Keratinocyte (primary cell): Measurements from ENCODE around the gene CEP85L. TPM values are rescaled to one million over a fixed set of nuclear protein-coding genes. Genes with fewer than 3 reads are reported as not detected.

Experiments
- DNase-seq: peaks from one replicate; pipeline ENCODE4 v3.0.0-alpha.2; 2011; ENCODE audit warnings: low read depth, missing footprints, low spot score
- FAIRE-seq: peaks from 2 replicates; lab custom pipeline; 2011; peaks lifted over from hg19 to GRCh38; lab: Jason Lieb, UNC
- H2AFZ ChIP-seq: 2 replicates; pipeline ENCODE4 v1.6.0; 2012; ENCODE audit warnings: low read length, control low read depth, inconsistent platforms; ENCODE audit not compliant: control insufficient read depth
- H3K27ac ChIP-seq: 2 replicates; pipeline ENCODE4 v1.5.1; 2011; ENCODE audit warnings: low read length; ENCODE audit not compliant: control insufficient read depth, insufficient read depth
- H3K27me3 ChIP-seq: 3 replicates; pipeline ENCODE4 v1.6.0; 2011; ENCODE audit warnings: low read length; ENCODE audit not compliant: control insufficient read depth, insufficient read depth; ENCODE audit errors: extremely low read depth
- H3K36me3 ChIP-seq, 2 experiments: 2 replicates in 1 of 2; 3 replicates in 1 of 2; pipeline ENCODE4 v1.5.1; 2011; ENCODE audit warnings: low read length in 2 of 2, mild to moderate bottlenecking in 1 of 2; ENCODE audit not compliant: control insufficient read depth in 2 of 2, insufficient read depth in 2 of 2; ENCODE audit errors: extremely low read depth in 1 of 2
- H3K4me1 ChIP-seq: 3 replicates; pipeline ENCODE4 v1.5.1; 2011; ENCODE audit warnings: low read length; ENCODE audit not compliant: control insufficient read depth, insufficient read depth; ENCODE audit errors: extremely low read depth
- H3K4me2 ChIP-seq: 3 replicates; pipeline ENCODE4 v1.6.0; 2011; ENCODE audit warnings: low read depth, low read length; ENCODE audit not compliant: control insufficient read depth, insufficient read depth; ENCODE audit errors: extremely low read depth
- H3K4me3 ChIP-seq, 3 experiments: fragments of 200-600 bp in 1 of 3; sonication (generic) in 1 of 3; 2 replicates in 2 of 3; 3 replicates in 1 of 3; pipeline ENCODE4 v1.5.1; 2011 to 2016; ENCODE audit warnings: low read length in 3 of 3, mild to moderate bottlenecking in 3 of 3, control low read depth in 2 of 3, inconsistent platforms in 1 of 3, low read depth in 1 of 3, mixed read lengths in 1 of 3, mixed run types in 1 of 3, moderate library complexity in 1 of 3; ENCODE audit not compliant: control insufficient read depth in 2 of 3, insufficient read depth in 2 of 3; ENCODE audit errors: extremely low read depth in 1 of 3
- H3K79me2 ChIP-seq: 2 replicates; pipeline ENCODE4 v1.6.0; 2012; ENCODE audit warnings: low read length; ENCODE audit not compliant: control insufficient read depth, insufficient read depth
- H3K9ac ChIP-seq: 3 replicates; pipeline ENCODE4 v1.6.0; 2011; ENCODE audit warnings: low read length; ENCODE audit not compliant: control insufficient read depth, insufficient read depth; ENCODE audit errors: extremely low read depth
- H3K9me1 ChIP-seq: 3 replicates; pipeline ENCODE4 v1.6.0; 2011; ENCODE audit warnings: low read length; ENCODE audit not compliant: control insufficient read depth, insufficient read depth; ENCODE audit errors: extremely low read depth
- H3K9me3 ChIP-seq: 2 replicates; pipeline ENCODE4 v1.5.1; 2012; ENCODE audit warnings: low read depth, low read length; ENCODE audit not compliant: control insufficient read depth
- H4K20me1 ChIP-seq: 3 replicates; pipeline ENCODE4 v1.6.0; 2011; ENCODE audit warnings: low read length; ENCODE audit not compliant: control insufficient read depth, insufficient read depth; ENCODE audit errors: extremely low read depth
- EZH2 ChIP-seq: IDR thresholded peaks from one replicate; pipeline ENCODE4 v1.6.1; 2012; ENCODE audit warnings: inconsistent platforms, mild to moderate bottlenecking, low read length, moderate library complexity
- dilution Hi-C: fragments of 300-500 bp; cut with MboI; formaldehyde crosslinking; loops from one replicate; pipeline ENCODE4 v1.7.0; 2020; ENCODE audit warnings: low sequenced_read_pairs; ENCODE audit not compliant: extremely low pct_ligation_motif_present
- polyA plus RNA-seq, 5 experiments: library from polyadenylated mRNA; depleted of rRNA in 3 of 5; stranded (reverse) in 3 of 5; stranded (forward) in 1 of 5; unstranded in 1 of 5; fragments of >200 nt; gene quantifications; 1 replicate in 1 of 5; 2 replicates in 3 of 5; 3 replicates in 1 of 5; pipeline versions ENCODE4 v1.2.1 to v1.2.3, GENCODE V29; 2011 to 2012; ENCODE audit warnings: missing spikeins in 2 of 5, low read depth in 1 of 5, low replicate concordance in 1 of 5
- TF ChIP-seq, protein P1 (sequence below), 3 experiments: IDR thresholded peaks in 1 of 3; conservative IDR thresholded peaks in 1 of 3; optimal IDR thresholded peaks in 1 of 3; 2 replicates in 2 of 3; 3 replicates in 1 of 3; pipeline versions ENCODE3 to v1.5.1; 2011; ENCODE audit warnings: low read length in 3 of 3, mild to moderate bottlenecking in 3 of 3, moderate library complexity in 2 of 3, control low read depth in 1 of 3, inconsistent platforms in 1 of 3; ENCODE audit not compliant: insufficient read depth in 2 of 3; ENCODE audit errors: extremely low read depth in 1 of 3

The CEP85L gene
- polyA plus RNA-seq, 1 donor (not counting 4 experiments of a cell fraction or from before 2014, with no cell fraction given) = 3.5 TPM

DNA sequence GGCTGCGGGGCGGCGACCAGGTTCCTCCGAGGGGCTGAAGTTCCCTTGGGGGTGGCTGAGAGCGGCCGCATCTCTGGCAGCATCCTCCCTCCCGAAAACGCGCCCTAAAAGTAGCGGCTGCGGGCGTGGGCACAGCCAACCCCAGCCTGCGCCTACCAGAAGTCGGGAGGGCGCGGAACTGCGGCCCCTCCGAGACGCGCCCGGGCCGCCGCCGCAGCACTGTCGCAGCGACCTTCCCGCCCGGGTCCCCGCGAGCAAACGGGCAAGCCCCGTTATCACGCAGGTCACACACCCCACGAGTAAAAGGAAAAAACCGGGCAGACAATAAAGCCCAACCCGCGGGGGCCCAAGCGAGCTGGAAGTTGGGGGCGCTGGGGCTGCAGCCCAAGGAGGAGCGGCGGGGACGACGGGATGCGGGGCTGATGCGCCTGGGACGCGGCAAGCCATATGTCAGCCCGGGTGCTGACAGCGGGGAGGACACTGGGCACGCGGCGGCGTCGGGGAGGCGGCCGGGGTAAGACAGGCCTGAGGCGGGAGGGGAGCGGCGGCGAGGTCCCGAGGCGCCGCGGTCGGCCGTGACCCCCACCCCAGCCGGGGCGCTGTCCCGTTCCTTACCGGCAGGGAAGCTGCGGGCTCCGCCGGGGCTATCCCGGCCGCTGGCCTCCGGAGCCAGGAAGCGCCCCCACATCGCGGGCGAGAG lies 659 bp downstream of the CEP85L start:
- Histone ChIP-seq H3K4me1 (peaks cover 12% of the 10 kb centered on the region), H2AFZ (peak overlapping the region; percentile 89), H3K79me2 (peaks cover 37% of the 10 kb centered on the region), H3K9me3 (no peaks in the 10 kb centered on the region), H3K27me3 (no peaks in the 10 kb centered on the region), H3K9me1 (no peaks in the 10 kb centered on the region), H3K36me3 (no peaks in the 10 kb centered on the region), H3K4me3 (peak overlapping the region; percentile 82 to 96 (median 89)), H3K27ac (peak overlapping the region; percentile 61), H3K4me2 (peak overlapping the region; percentile 96), H4K20me1 (no peaks in the 10 kb centered on the region), H3K9ac (peak overlapping the region; percentile 82)
- FAIRE-seq = no peak
- dilution Hi-C loops = no loop called here
- TF ChIP-seq EZH2 = no peak
- TF ChIP-seq, protein P1, sequence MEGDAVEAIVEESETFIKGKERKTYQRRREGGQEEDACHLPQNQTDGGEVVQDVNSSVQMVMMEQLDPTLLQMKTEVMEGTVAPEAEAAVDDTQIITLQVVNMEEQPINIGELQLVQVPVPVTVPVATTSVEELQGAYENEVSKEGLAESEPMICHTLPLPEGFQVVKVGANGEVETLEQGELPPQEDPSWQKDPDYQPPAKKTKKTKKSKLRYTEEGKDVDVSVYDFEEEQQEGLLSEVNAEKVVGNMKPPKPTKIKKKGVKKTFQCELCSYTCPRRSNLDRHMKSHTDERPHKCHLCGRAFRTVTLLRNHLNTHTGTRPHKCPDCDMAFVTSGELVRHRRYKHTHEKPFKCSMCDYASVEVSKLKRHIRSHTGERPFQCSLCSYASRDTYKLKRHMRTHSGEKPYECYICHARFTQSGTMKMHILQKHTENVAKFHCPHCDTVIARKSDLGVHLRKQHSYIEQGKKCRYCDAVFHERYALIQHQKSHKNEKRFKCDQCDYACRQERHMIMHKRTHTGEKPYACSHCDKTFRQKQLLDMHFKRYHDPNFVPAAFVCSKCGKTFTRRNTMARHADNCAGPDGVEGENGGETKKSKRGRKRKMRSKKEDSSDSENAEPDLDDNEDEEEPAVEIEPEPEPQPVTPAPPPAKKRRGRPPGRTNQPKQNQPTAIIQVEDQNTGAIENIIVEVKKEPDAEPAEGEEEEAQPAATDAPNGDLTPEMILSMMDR (optimal IDR thresholded peaks at IDR 0.05 in 1 of 3, IDR thresholded peaks at IDR 0.05 in 1 of 3, conservative IDR thresholded peaks at IDR 0.05 in 1 of 3; ENCODE audit: extremely low read depth in 1 of 3, insufficient read depth in 2 of 3, low read length in 3 of 3) = no peak
- DNase-seq = no peak

DNA sequence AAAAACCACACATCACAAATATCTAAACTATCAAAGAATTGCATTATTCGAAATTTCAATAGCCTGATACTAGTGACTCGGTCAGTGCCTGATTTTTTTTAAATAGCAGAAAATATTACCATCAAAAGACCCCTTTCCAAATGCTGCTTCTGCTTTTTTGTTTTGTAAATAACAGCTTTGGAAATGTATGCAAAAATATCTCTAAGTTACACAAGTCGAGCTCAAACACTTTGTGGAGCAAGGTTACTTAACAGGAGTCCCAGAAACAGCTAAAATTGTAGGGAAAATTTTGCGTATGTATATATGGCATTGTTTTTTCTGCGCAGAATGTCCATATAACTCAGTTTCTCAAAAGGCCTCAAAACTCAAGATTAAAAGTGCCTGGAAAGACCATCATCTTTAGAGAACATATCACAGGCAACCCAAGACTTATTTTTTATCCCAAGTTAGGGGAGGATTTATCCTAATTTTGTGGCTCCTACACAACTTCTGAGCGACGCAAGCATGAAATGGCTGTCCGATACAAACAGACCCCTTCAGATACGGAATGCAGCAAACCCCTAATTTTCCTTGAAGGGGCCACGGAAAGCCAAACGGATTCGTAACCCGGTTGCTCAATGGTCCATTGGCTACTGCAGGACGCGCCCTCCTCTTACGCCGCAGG lies 1.3 kb downstream of the CEP85L start:
- dilution Hi-C loops = no loop called here
- Histone ChIP-seq H3K4me3 (peak overlapping the region; percentile 82 to 96 (median 89)), H3K4me1 (peaks cover 12% of the 10 kb centered on the region), H2AFZ (peak overlapping the region; percentile 89), H4K20me1 (no peaks in the 10 kb centered on the region), H3K36me3 (no peaks in the 10 kb centered on the region), H3K9me1 (no peaks in the 10 kb centered on the region), H3K27me3 (no peaks in the 10 kb centered on the region), H3K27ac (peak overlapping the region; percentile 6), H3K9me3 (no peaks in the 10 kb centered on the region), H3K4me2 (peak overlapping the region; percentile 96), H3K79me2 (peaks cover 44% of the 10 kb centered on the region), H3K9ac (peak overlapping the region; percentile 82)
- TF ChIP-seq EZH2 = no peak
- TF ChIP-seq, protein P1 (optimal IDR thresholded peaks at IDR 0.05 in 1 of 3, IDR thresholded peaks at IDR 0.05 in 1 of 3, conservative IDR thresholded peaks at IDR 0.05 in 1 of 3; ENCODE audit: extremely low read depth in 1 of 3, insufficient read depth in 2 of 3, low read length in 3 of 3) = no peak
- FAIRE-seq (no peak), DNase-seq (no peak)
